HCT116 (cell line): ENCODE results near the gene TFB1M.

ENCODE experiments used
- CEBPB ChIP-seq: IDR thresholded peaks from 2 replicates; pipeline ENCODE4 v1.6.1; 2012; ENCODE audit warnings: low read depth
- ELF1 ChIP-seq: IDR thresholded peaks from 2 replicates; pipeline ENCODE4 v1.6.1; 2012; ENCODE audit warnings: low read depth, borderline replicate concordance
- EZH2 ChIP-seq: fragments of 200-600 bp; sonication (generic); IDR thresholded peaks from 2 replicates; pipeline ENCODE4 v1.6.1; 2017; ENCODE audit warnings: antibody characterized with exemption, mixed run types
- EZH2phosphoT487 ChIP-seq: fragments of 200-600 bp; IDR thresholded peaks from 2 replicates; pipeline ENCODE4 v1.6.1; 2018; ENCODE audit warnings: antibody characterized with exemption, borderline replicate concordance
- POLR2A ChIP-seq: IDR thresholded peaks from 2 replicates; pipeline ENCODE4 v1.7.0; 2011; ENCODE audit warnings: borderline replicate concordance; ENCODE audit not compliant: insufficient read depth, insufficient read length; ENCODE audit errors: extremely low read depth
- POLR2AphosphoS5 ChIP-seq: IDR thresholded peaks from 2 replicates; pipeline ENCODE4 v1.6.1; 2011; ENCODE audit warnings: mild to moderate bottlenecking, low read depth, low read length, moderate library complexity
- SIN3A ChIP-seq: IDR thresholded peaks from 2 replicates; pipeline ENCODE4 v1.6.1; 2012; ENCODE audit warnings: low read depth
- SP1 ChIP-seq: IDR thresholded peaks from 2 replicates; pipeline ENCODE4 v1.6.1; 2012; ENCODE audit warnings: low read depth
- YY1 ChIP-seq: IDR thresholded peaks from 2 replicates; pipeline ENCODE4 v1.6.1; 2011; ENCODE audit warnings: low read length, low read depth, moderate library complexity, mild to moderate bottlenecking; ENCODE audit not compliant: insufficient replicate concordance; ENCODE audit errors: extremely low read depth
- ZFX ChIP-seq: fragments of 450-650 bp; IDR thresholded peaks from 2 replicates; pipeline ENCODE4 v1.6.1; 2017
- TF ChIP-seq, protein P1 (sequence below), 3 experiments: fragments of 200-600 bp in 1 of 3; sonication (generic) in 1 of 3; IDR thresholded peaks in 2 of 3; conservative IDR thresholded peaks in 1 of 3; 2 replicates each; pipeline ENCODE4 v1.5.1; 2012 to 2017; ENCODE audit warnings: low read depth in 2 of 3, low read length in 2 of 3, antibody characterized with exemption in 1 of 3, borderline replicate concordance in 1 of 3, control low read depth in 1 of 3, mild to moderate bottlenecking in 1 of 3, mixed read lengths in 1 of 3, mixed run types in 1 of 3, moderate library complexity in 1 of 3; ENCODE audit not compliant: insufficient read depth in 1 of 3
- TF ChIP-seq, protein P2 (sequence below): IDR thresholded peaks from 2 replicates; pipeline ENCODE4 v1.6.1; 2012; ENCODE audit warnings: low read depth
- TF ChIP-seq, protein P3 (sequence below): IDR thresholded peaks from 2 replicates; pipeline ENCODE4 v1.6.1; 2012
- TF ChIP-seq, protein P4 (sequence below): IDR thresholded peaks from 2 replicates; pipeline ENCODE4 v1.6.1; 2011; ENCODE audit warnings: mild to moderate bottlenecking, low read length, moderate library complexity; ENCODE audit not compliant: insufficient replicate concordance; ENCODE audit errors: extremely low read depth

DNA sequence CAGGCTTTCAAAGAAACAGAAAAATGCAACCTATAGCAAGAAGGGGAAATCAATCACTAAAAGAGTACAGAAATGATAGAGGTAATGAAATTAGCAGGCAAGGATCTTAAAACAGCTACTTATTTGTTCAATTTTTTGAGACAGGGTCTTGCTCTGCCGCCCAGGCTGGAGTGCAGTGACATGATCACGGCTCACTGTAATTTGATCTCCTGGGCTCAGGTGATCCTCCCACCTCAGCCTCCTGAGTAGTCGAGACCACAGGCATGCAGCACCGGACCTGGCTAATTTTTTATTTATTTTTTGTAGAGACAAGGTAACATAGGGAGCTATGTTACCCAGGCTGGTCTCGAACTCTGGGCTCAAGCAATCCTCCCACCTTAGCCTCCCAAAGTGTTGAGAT, 21.6 kb downstream of the TFB1M start:
- TF ChIP-seq SP1 (no peak), POLR2A (no peak), EZH2phosphoT487 (no peak), POLR2AphosphoS5 (no peak), EZH2 (no peak), ELF1 (no peak), YY1 (no peak), CEBPB (no peak), SIN3A (no peak), ZFX (no peak)
- TF ChIP-seq, protein P1, sequence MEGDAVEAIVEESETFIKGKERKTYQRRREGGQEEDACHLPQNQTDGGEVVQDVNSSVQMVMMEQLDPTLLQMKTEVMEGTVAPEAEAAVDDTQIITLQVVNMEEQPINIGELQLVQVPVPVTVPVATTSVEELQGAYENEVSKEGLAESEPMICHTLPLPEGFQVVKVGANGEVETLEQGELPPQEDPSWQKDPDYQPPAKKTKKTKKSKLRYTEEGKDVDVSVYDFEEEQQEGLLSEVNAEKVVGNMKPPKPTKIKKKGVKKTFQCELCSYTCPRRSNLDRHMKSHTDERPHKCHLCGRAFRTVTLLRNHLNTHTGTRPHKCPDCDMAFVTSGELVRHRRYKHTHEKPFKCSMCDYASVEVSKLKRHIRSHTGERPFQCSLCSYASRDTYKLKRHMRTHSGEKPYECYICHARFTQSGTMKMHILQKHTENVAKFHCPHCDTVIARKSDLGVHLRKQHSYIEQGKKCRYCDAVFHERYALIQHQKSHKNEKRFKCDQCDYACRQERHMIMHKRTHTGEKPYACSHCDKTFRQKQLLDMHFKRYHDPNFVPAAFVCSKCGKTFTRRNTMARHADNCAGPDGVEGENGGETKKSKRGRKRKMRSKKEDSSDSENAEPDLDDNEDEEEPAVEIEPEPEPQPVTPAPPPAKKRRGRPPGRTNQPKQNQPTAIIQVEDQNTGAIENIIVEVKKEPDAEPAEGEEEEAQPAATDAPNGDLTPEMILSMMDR (IDR thresholded peaks at IDR 0.05 in 2 of 3, conservative IDR thresholded peaks at IDR 0.05 in 1 of 3; ENCODE audit: borderline replicate concordance in 1 of 3, insufficient read depth in 1 of 3, low read depth in 2 of 3, low read length in 2 of 3) = no peak
- TF ChIP-seq, protein P2, sequence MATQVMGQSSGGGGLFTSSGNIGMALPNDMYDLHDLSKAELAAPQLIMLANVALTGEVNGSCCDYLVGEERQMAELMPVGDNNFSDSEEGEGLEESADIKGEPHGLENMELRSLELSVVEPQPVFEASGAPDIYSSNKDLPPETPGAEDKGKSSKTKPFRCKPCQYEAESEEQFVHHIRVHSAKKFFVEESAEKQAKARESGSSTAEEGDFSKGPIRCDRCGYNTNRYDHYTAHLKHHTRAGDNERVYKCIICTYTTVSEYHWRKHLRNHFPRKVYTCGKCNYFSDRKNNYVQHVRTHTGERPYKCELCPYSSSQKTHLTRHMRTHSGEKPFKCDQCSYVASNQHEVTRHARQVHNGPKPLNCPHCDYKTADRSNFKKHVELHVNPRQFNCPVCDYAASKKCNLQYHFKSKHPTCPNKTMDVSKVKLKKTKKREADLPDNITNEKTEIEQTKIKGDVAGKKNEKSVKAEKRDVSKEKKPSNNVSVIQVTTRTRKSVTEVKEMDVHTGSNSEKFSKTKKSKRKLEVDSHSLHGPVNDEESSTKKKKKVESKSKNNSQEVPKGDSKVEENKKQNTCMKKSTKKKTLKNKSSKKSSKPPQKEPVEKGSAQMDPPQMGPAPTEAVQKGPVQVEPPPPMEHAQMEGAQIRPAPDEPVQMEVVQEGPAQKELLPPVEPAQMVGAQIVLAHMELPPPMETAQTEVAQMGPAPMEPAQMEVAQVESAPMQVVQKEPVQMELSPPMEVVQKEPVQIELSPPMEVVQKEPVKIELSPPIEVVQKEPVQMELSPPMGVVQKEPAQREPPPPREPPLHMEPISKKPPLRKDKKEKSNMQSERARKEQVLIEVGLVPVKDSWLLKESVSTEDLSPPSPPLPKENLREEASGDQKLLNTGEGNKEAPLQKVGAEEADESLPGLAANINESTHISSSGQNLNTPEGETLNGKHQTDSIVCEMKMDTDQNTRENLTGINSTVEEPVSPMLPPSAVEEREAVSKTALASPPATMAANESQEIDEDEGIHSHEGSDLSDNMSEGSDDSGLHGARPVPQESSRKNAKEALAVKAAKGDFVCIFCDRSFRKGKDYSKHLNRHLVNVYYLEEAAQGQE = no peak
- TF ChIP-seq, protein P3, sequence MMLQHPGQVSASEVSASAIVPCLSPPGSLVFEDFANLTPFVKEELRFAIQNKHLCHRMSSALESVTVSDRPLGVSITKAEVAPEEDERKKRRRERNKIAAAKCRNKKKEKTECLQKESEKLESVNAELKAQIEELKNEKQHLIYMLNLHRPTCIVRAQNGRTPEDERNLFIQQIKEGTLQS = no peak
- TF ChIP-seq, protein P4, sequence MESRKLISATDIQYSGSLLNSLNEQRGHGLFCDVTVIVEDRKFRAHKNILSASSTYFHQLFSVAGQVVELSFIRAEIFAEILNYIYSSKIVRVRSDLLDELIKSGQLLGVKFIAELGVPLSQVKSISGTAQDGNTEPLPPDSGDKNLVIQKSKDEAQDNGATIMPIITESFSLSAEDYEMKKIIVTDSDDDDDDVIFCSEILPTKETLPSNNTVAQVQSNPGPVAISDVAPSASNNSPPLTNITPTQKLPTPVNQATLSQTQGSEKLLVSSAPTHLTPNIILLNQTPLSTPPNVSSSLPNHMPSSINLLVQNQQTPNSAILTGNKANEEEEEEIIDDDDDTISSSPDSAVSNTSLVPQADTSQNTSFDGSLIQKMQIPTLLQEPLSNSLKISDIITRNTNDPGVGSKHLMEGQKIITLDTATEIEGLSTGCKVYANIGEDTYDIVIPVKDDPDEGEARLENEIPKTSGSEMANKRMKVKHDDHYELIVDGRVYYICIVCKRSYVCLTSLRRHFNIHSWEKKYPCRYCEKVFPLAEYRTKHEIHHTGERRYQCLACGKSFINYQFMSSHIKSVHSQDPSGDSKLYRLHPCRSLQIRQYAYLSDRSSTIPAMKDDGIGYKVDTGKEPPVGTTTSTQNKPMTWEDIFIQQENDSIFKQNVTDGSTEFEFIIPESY = no peak
